Fibroblast of skin of back (primary cell): ENCODE measurements around the gene DNER. TPM values are rescaled to one million over a fixed set of nuclear protein-coding genes. Genes with fewer than 3 reads are reported as not detected.
"Not testable (repeated sequence)": the region's sequence is repeated elsewhere in the genome, so short reads cannot be mapped to it uniquely, and the experiment has no call there.

Experiments used
- DNase-seq: peaks from one replicate; pipeline ENCODE4 v3.0.0-alpha.2; 2013
- polyA plus RNA-seq, 2 experiments: library from polyadenylated mRNA; unstranded; fragments of 120-200 nt; gene quantifications; one replicate each; pipeline ENCODE4 v1.2.1, GENCODE V29; 2013; ENCODE audit not compliant: insufficient read length in 2 of 2

The DNER gene
- not detected for polyA plus RNA-seq (2013, experiment 1 of 2; ENCODE audit: insufficient read length)
- not detected for polyA plus RNA-seq (2013, experiment 2 of 2; ENCODE audit: insufficient read length)

GRCh38 chr2:229714080-229714735, at the start of gene DNER:
Gene DNER (minus strand): TSS chr2:229714555. CDS start chr2:229714423, 132 bp downstream.
- peak; percentile 3 for DNase-seq

GRCh38 chr2:229761663-229762062, 47.3 kb upstream of the DNER start:
- no peak for DNase-seq

GRCh38 chr2:229757462-229757861, 43.1 kb upstream of the DNER start:
- not testable (repeated sequence) for DNase-seq

GRCh38 chr2:229752970-229753729, 38.8 kb upstream of the DNER start:
- no peak for DNase-seq

GRCh38 chr2:229749779-229750178, 35.4 kb upstream of the DNER start:
- no peak for DNase-seq

GRCh38 chr2:229748950-229749349, 34.6 kb upstream of the DNER start:
- DNase-seq, result no peak

GRCh38 chr2:229742691-229743090, 28.3 kb upstream of the DNER start:
- not testable (repeated sequence) for DNase-seq

- DNase-seq, result no peak
Measured at GRCh38 chr2:229740279-229740678, 25.9 kb upstream of the DNER start.

GRCh38 chr2:229738024-229738625, 23.8 kb upstream of the DNER start:
- DNase-seq, result no peak

GRCh38 chr2:229734410-229734809, 20.1 kb upstream of the DNER start:
- no peak for DNase-seq

GRCh38 chr2:229733611-229734245, 19.4 kb upstream of the DNER start:
- DNase-seq, result no peak

- DNase-seq, result no peak
Measured at GRCh38 chr2:229732897-229733296, 18.5 kb upstream of the DNER start.

GRCh38 chr2:229731916-229732315, 17.6 kb upstream of the DNER start:
- peak; percentile 18 for DNase-seq

- no peak for DNase-seq
Measured at GRCh38 chr2:229731363-229731762, 17.0 kb upstream of the DNER start.

- DNase-seq, result no peak
Measured at GRCh38 chr2:229728370-229728769, 14.0 kb upstream of the DNER start.

GRCh38 chr2:229726643-229727042, 12.3 kb upstream of the DNER start:
- no peak for DNase-seq

GRCh38 chr2:229725716-229726574, 11.6 kb upstream of the DNER start:
- peak; percentile 27 for DNase-seq

GRCh38 chr2:229723192-229723591, 8.8 kb upstream of the DNER start:
- DNase-seq, result not testable (repeated sequence)

- no peak for DNase-seq
Measured at GRCh38 chr2:229719926-229720647, 5.7 kb upstream of the DNER start.

GRCh38 chr2:229718057-229718456, 3.7 kb upstream of the DNER start:
- DNase-seq, result no peak

GRCh38 chr2:229715895-229716507, 1.6 kb upstream of the DNER start:
- DNase-seq, result no peak
